ENCODE data around the gene GINS2.

GRCh38 chr16:85668676-85669424, 19.9 kb downstream of the GINS2 start:
- no peak for TF ChIP-seq SIN3A (IDR thresholded peaks at IDR 0.05; ENCODE audit: borderline replicate concordance, insufficient read depth, low read depth, low read length)
- TF ChIP-seq, protein P1, sequence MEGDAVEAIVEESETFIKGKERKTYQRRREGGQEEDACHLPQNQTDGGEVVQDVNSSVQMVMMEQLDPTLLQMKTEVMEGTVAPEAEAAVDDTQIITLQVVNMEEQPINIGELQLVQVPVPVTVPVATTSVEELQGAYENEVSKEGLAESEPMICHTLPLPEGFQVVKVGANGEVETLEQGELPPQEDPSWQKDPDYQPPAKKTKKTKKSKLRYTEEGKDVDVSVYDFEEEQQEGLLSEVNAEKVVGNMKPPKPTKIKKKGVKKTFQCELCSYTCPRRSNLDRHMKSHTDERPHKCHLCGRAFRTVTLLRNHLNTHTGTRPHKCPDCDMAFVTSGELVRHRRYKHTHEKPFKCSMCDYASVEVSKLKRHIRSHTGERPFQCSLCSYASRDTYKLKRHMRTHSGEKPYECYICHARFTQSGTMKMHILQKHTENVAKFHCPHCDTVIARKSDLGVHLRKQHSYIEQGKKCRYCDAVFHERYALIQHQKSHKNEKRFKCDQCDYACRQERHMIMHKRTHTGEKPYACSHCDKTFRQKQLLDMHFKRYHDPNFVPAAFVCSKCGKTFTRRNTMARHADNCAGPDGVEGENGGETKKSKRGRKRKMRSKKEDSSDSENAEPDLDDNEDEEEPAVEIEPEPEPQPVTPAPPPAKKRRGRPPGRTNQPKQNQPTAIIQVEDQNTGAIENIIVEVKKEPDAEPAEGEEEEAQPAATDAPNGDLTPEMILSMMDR (IDR thresholded peaks at IDR 0.05): no peak
- no peak for TF ChIP-seq POLR2AphosphoS5 (IDR thresholded peaks at IDR 0.05; ENCODE audit: low read depth, low read length)
- no peak for TF ChIP-seq REST (IDR thresholded peaks at IDR 0.05; ENCODE audit: insufficient read depth in 1 of 2, low read depth in 2 of 2, low read length in 1 of 2)
